ENCODE data around the gene DMRT1. TPM values are rescaled to one million over a fixed set of nuclear protein-coding genes. Genes with fewer than 3 reads are reported as not detected.

Gene DMRT1
- total RNA-seq, 1 donor from 2014 or later, result not detected

GRCh38 chr9:806285-807156 is 35.0 kb upstream of the DMRT1 start:
- no peak overlapping the region for H3K4me2 ChIP-seq (ENCODE audit: low read length)
- Mint-ChIP-seq H3K36me3 (ENCODE audit: low read depth, unreplicated experiment) (no peaks in the 10 kb centered on the region), H3K4me1 (ENCODE audit: low read depth, unreplicated experiment) (peaks cover 4% of the 10 kb centered on the region), H3K27me3 (ENCODE audit: low read depth, unreplicated experiment) (peaks cover 12% of the 10 kb centered on the region), H3K9me3 (ENCODE audit: unreplicated experiment) (no peaks in the 10 kb centered on the region), H3K4me3 (ENCODE audit: unreplicated experiment) (no peak overlapping the region), H3K27ac (ENCODE audit: unreplicated experiment) (no peak overlapping the region)
- no peaks in the 10 kb centered on the region for H3K79me2 ChIP-seq (ENCODE audit: insufficient read depth, low read length)
- no peak overlapping the region for H3K27ac ChIP-seq (ENCODE audit: low read depth, low read length)
- DNase-seq (ENCODE audit: low read depth), result no peak
- H4K20me1 ChIP-seq (ENCODE audit: insufficient read depth, low read length), result no peaks in the 10 kb centered on the region
- no peaks in the 10 kb centered on the region for H3K27me3 ChIP-seq (ENCODE audit: insufficient read depth, low read length)
- FAIRE-seq, result peak; percentile 94
- TF ChIP-seq EZH2 (IDR thresholded peaks at IDR 0.05; ENCODE audit: insufficient read depth, low read length), result no peak
- peak; percentile 96 for TF ChIP-seq CTCF (IDR thresholded peaks at IDR 0.05; ENCODE audit: insufficient read depth, low read depth, low read length)
- no peaks in the 10 kb centered on the region for H3K36me3 ChIP-seq (ENCODE audit: insufficient read depth, low read length)
- H2AFZ ChIP-seq (ENCODE audit: low read depth, low read length), result no peak overlapping the region
- H3K9me3 ChIP-seq (ENCODE audit: insufficient read depth, low read depth, low read length), result no peaks in the 10 kb centered on the region
- peaks cover 16% of the 10 kb centered on the region for H3K4me1 ChIP-seq (ENCODE audit: insufficient read depth, low read length)
- no peak overlapping the region for H3K4me3 ChIP-seq (ENCODE audit: insufficient read depth, low read depth, low read length)
- H3K9ac ChIP-seq (ENCODE audit: low read length), result no peak overlapping the region

DNA sequence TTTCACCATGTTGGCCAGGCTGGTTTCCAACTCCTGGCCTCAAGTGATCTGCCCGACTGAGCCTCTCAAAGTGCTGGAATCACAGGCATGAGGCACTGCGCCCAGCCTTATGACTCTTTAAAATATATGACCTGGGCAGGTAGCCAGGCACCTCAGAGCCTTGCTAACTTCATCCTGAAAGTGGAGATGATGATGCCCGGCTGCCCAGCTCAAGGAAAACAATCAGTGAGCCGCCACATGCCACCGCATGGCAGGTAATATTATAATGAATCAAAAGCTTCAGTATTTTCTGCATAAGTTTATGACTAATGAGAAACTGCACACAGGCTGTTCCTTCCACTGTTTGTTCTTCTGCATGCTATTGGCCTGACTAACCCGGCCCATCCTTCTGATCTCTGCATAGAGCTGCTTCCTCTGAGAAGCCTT is 30.4 kb upstream of the DMRT1 start:
- no peak overlapping the region for H3K4me3 Mint-ChIP-seq (ENCODE audit: unreplicated experiment)

More for the DNA sequence above, 30.4 kb upstream of the DMRT1 start:
- peaks cover 5% of the 10 kb centered on the region for H3K4me1 ChIP-seq (ENCODE audit: insufficient read depth, low read length)
- no peaks in the 10 kb centered on the region for H4K20me1 ChIP-seq (ENCODE audit: insufficient read depth, low read length)
- no peak overlapping the region for H3K4me2 ChIP-seq (ENCODE audit: low read length)
- H3K9ac ChIP-seq (ENCODE audit: low read length), result no peak overlapping the region
- Mint-ChIP-seq H3K27me3 (ENCODE audit: low read depth, unreplicated experiment) (peaks cover 12% of the 10 kb centered on the region), H3K27ac (ENCODE audit: unreplicated experiment) (no peak overlapping the region), H3K9me3 (ENCODE audit: unreplicated experiment) (no peaks in the 10 kb centered on the region), H3K36me3 (ENCODE audit: low read depth, unreplicated experiment) (no peaks in the 10 kb centered on the region), H3K4me1 (ENCODE audit: low read depth, unreplicated experiment) (no peaks in the 10 kb centered on the region)
- H2AFZ ChIP-seq (ENCODE audit: low read depth, low read length), result no peak overlapping the region
- no peak for TF ChIP-seq EZH2 (IDR thresholded peaks at IDR 0.05; ENCODE audit: insufficient read depth, low read length)
- TF ChIP-seq CTCF (IDR thresholded peaks at IDR 0.05; ENCODE audit: insufficient read depth, low read depth, low read length), result no peak
- no peak overlapping the region for H3K27ac ChIP-seq (ENCODE audit: low read depth, low read length)
- FAIRE-seq (no peak), DNase-seq (ENCODE audit: low read depth) (peak; percentile 30)
- H3K27me3 ChIP-seq (ENCODE audit: insufficient read depth, low read length), result no peaks in the 10 kb centered on the region
- no peaks in the 10 kb centered on the region for H3K79me2 ChIP-seq (ENCODE audit: insufficient read depth, low read length)
- no peaks in the 10 kb centered on the region for H3K9me3 ChIP-seq (ENCODE audit: insufficient read depth, low read depth, low read length)
- H3K4me3 ChIP-seq (ENCODE audit: insufficient read depth, low read depth, low read length), result no peak overlapping the region
- H3K36me3 ChIP-seq (ENCODE audit: insufficient read depth, low read length), result no peaks in the 10 kb centered on the region
